Adrenal gland (tissue), 12 donors: ENCODE data around the gene GRIN1. TPM values are rescaled to one million over a fixed set of nuclear protein-coding genes. Genes with fewer than 3 reads are reported as not detected.

Experiments used
- DNase-seq, 7 donors: peaks; one replicate each; pipeline ENCODE4 v3.0.0-alpha.2; 2019 to 2020
- H3K27ac ChIP-seq, 5 donors: fragments of 200-600 bp; sonication (generic) in 4 of 5; 1 replicate in 3 of 5; 2 replicates in 2 of 5; pipeline versions ENCODE4 v1.5.1 to v1.8.0; 2016 to 2020; ENCODE audit warnings: mild to moderate bottlenecking in 1 of 5
- H3K27me3 ChIP-seq: fragments of 200-600 bp; 2 replicates; pipeline ENCODE4 v1.8.0; 2021
- H3K36me3 ChIP-seq, 2 donors: fragments of 200-600 bp; replicated peaks in 1 of 2; 1 replicate in 1 of 2; 2 replicates in 1 of 2; pipeline versions ENCODE4 v1.5.1 to v1.8.0; 2018 to 2022
- H3K4me1 ChIP-seq, 2 donors: fragments of 200-600 bp; replicated peaks in 1 of 2; 1 replicate in 1 of 2; 2 replicates in 1 of 2; pipeline versions ENCODE4 v1.5.1 to v1.8.0; 2018 to 2021
- H3K4me3 ChIP-seq, 4 donors: fragments of 200-600 bp; sonication (generic) in 3 of 4; one replicate each; pipeline ENCODE4 v1.5.1; 2016 to 2018
- H3K9me3 ChIP-seq, 3 donors: fragments of 200-600 bp; sonication (generic) in 1 of 3; replicated peaks in 1 of 3; 1 replicate in 2 of 3; 2 replicates in 1 of 3; pipeline versions ENCODE4 v1.5.1 to v1.8.0; 2016 to 2021
- CTCF ChIP-seq, 6 experiments: fragments of 450-650 bp in 4 of 6; fragments of 200-600 bp in 2 of 6; sonication (generic) in 1 of 6; IDR thresholded peaks; 1 replicate in 5 of 6; 2 replicates in 1 of 6; pipeline versions ENCODE4 v1.5.1 to v1.8.0; 2016 to 2021; ENCODE audit warnings: antibody characterized with exemption in 6 of 6, mild to moderate bottlenecking in 2 of 6, moderate library complexity in 1 of 6
- POLR2A ChIP-seq, 2 donors: fragments of 450-650 bp; IDR thresholded peaks; one replicate each; pipeline ENCODE4 v1.6.1; 2017; ENCODE audit warnings: antibody characterized with exemption in 2 of 2, mild to moderate bottlenecking in 2 of 2, moderate library complexity in 1 of 2
- WGBS, 4 donors: extraction: QIAGEN DNeasy Blood & Tissue Kit in 2 of 4; methylation state at CpG; one replicate each; pipeline versions ENCODE4 v1.1.5 to v1.1.7; 2013 to 2017; 5-methylcytosine and 5-hydroxymethylcytosine counted together
- intact Hi-C, 2 donors: fragments of 100-400 bp; cut with DNase I; formaldehyde crosslinking; loops; one replicate each; pipeline versions ENCODE4 v1.14.1 to v1.15.0; 2022 to 2023
- polyA plus RNA-seq, 3 donors: library from polyadenylated mRNA; stranded (reverse); fragments of 200-250 nt in 2 of 3; fragments of 350-450 nt in 1 of 3; fragmentation: Illumina TruSeq in 1 of 3; extraction: RNeasy Lipid Tissue Mini Kit (QIAGEN cat#74804) in 1 of 3; gene quantifications; one replicate each; pipeline ENCODE4 v1.2.3, GENCODE V29; 2013 to 2014
- total RNA-seq, 9 donors: library from RNA; depleted of rRNA in 4 of 9; stranded (reverse); fragments of >200 nt in 4 of 9; fragments of 120-200 nt in 1 of 9; fragmentation: NEBNext Ultra II Directional in 1 of 9; extraction: Animal tissue kit (Norgen Biotek cat#: 25700) in 1 of 9; gene quantifications; one replicate each; pipeline versions ENCODE4 v1.1.0 to v1.2.4, GENCODE V29; 2013 to 2023
- donor health status: healthy with polysubstance abuse.
- donor health status: Bipolar disorder and iron deficiency.
- donor health status: DM: yes; HTN: yes; CAD: no.
- donor health status: DM: no; HTN: no; CAD: no.
- donor health status: DM: no; HTN: no; CAD: no.
- donor health status: DM: yes; HTN: yes; CAD: no.

GRIN1 gene
- total and polyA plus RNA-seq, 12 donors, result 0.04 to 0.28 (median 0.10) TPM; not detected in 5

- no peak for DNase-seq
- H3K27me3 ChIP-seq, result peaks cover 83% of the 10 kb centered on the region
- TF ChIP-seq POLR2A (IDR thresholded peaks at IDR 0.05), result no peak
- TF ChIP-seq CTCF (IDR thresholded peaks at IDR 0.05), result no peak
- no peaks in the 10 kb centered on the region for H3K36me3 ChIP-seq
- no peak overlapping the region for H3K4me3 ChIP-seq
- WGBS, 4 donors, result 64 to 72% (median 68%) methylated on average over 2 to 17 of the region's 17 CpGs
- peaks cover 0 to 4% of the 10 kb centered on the region in 2 donors for H3K4me1 ChIP-seq
- intact Hi-C loops, result no loop called here
- H3K9me3 ChIP-seq, result no peaks in the 10 kb centered on the region
- H3K27ac ChIP-seq, result no peak overlapping the region
Measured at GRCh38 chr9:137141050-137141810, 2.3 kb downstream of the GRIN1 start.

- intact Hi-C loops, result no loop called here
- TF ChIP-seq CTCF (IDR thresholded peaks at IDR 0.05) (no peak), POLR2A (IDR thresholded peaks at IDR 0.05) (no peak)
- no peak overlapping the region for H3K4me3 ChIP-seq
- H3K36me3 ChIP-seq, result no peaks in the 10 kb centered on the region
- 63 to 71% (median 65%) methylated on average over 19 to 24 of the region's 24 CpGs for WGBS, 4 donors
- peaks cover 72% of the 10 kb centered on the region for H3K27me3 ChIP-seq
- DNase-seq, result no peak
- peaks cover 0 to 4% of the 10 kb centered on the region in 2 donors for H3K4me1 ChIP-seq
- no peaks in the 10 kb centered on the region for H3K9me3 ChIP-seq
- no peak overlapping the region for H3K27ac ChIP-seq
Measured at GRCh38 chr9:137141976-137142936, 3.3 kb downstream of the GRIN1 start.

- Histone ChIP-seq H3K4me1 (peaks cover 0 to 4% of the 10 kb centered on the region in 2 donors), H3K27me3 (peaks cover 63% of the 10 kb centered on the region), H3K4me3 (no peak overlapping the region), H3K27ac (no peak overlapping the region), H3K9me3 (no peaks in the 10 kb centered on the region), H3K36me3 (no peaks in the 10 kb centered on the region)
- 46 to 59% (median 52%) methylated on average over 3 to 4 of the region's 4 CpGs for WGBS, 4 donors
- intact Hi-C loops, result no loop called here
- DNase-seq, result no peak
- TF ChIP-seq CTCF (IDR thresholded peaks at IDR 0.05), result no peak
- no peak for TF ChIP-seq POLR2A (IDR thresholded peaks at IDR 0.05)
Measured at GRCh38 chr9:137143459-137143858, 4.5 kb downstream of the GRIN1 start.
